GM18858 (cell line): ENCODE measurements around the gene AFG3L2.

Experiments
- ATAC-seq: cut with Tn5 transposase; IDR thresholded peaks from one replicate; pipeline ENCODE4 v1.9.1; 2021; ENCODE audit not compliant: unreplicated experiment

AFG3L2 gene

GRCh38 chr18:12282442-12283039 is 94.5 kb downstream of the AFG3L2 start:
- no peak for ATAC-seq

GRCh38 chr18:12281861-12282260 is 95.2 kb downstream of the AFG3L2 start:
- ATAC-seq: no peak

- ATAC-seq: no peak
These were observed 97.1 kb downstream of the AFG3L2 start for GRCh38 chr18:12279781-12280531.
